ENCODE results near the gene VPS13D. TPM values are rescaled to one million over a fixed set of nuclear protein-coding genes. Genes with fewer than 3 reads are reported as not detected.

The VPS13D gene
- total RNA-seq, 4 donors from 2014 or later: 137 to 238 (median 191) TPM

DNA sequence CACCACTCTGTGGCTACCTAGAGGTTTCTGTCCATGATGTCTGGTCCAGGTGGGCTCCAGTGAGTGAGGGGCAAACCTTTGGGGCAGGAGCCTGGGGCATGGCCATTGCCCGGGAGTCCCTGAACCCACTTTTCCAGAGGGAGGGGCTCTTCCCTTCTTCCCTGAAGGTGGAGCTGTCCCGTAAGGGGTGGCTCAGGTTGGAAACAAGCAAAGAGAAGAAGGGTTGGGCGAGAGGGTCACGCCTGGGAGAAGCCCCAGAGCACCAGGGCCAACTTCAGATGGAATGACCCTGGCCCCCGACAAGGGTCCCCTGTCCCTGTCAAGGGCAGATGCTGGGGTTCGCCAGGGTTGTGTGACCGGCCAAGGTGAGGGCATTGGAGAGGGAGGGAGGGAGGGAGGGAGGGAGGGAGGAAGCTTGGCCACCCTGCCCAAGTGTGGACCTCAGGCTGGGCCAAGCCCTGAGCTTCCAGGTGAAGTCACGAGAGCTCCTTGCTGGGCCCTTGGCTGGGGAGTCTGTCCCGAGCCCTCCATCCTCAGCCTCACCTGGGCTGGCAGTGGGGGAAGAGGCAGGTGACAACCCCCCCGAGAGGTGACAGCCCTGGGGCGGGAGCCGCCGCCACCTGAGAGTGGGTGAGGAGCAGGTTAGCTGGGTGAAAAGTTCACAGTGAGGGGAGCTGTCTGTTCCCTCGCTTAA lies 318.6 kb downstream of the VPS13D start:
- H3K4me1 ChIP-seq: peaks cover 12 to 55% of the 10 kb centered on the region in 2 donors
- H3K9me3 ChIP-seq: no peaks in the 10 kb centered on the region
- 93 to 99% methylated on average over 10 to 11 of the region's 14 CpGs for WGBS, 2 donors
- intact Hi-C loops (cut with DNase I): no loop called here
- H3K4me3 ChIP-seq (replicated peaks in 1 of 3): no peak overlapping the region
- DNase-seq: peak in 1 of 2 donors; percentile 2
- H3K27ac ChIP-seq: peak overlapping the region; percentile 79 to 93 (median 81)
- H3K27me3 ChIP-seq: no peaks in the 10 kb centered on the region
- no peaks in the 10 kb centered on the region for H3K36me3 ChIP-seq
- TF ChIP-seq POLR2A (IDR thresholded peaks at IDR 0.05): no peak
- TF ChIP-seq, protein P1, sequence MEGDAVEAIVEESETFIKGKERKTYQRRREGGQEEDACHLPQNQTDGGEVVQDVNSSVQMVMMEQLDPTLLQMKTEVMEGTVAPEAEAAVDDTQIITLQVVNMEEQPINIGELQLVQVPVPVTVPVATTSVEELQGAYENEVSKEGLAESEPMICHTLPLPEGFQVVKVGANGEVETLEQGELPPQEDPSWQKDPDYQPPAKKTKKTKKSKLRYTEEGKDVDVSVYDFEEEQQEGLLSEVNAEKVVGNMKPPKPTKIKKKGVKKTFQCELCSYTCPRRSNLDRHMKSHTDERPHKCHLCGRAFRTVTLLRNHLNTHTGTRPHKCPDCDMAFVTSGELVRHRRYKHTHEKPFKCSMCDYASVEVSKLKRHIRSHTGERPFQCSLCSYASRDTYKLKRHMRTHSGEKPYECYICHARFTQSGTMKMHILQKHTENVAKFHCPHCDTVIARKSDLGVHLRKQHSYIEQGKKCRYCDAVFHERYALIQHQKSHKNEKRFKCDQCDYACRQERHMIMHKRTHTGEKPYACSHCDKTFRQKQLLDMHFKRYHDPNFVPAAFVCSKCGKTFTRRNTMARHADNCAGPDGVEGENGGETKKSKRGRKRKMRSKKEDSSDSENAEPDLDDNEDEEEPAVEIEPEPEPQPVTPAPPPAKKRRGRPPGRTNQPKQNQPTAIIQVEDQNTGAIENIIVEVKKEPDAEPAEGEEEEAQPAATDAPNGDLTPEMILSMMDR (IDR thresholded peaks at IDR 0.05): no peak

DNA sequence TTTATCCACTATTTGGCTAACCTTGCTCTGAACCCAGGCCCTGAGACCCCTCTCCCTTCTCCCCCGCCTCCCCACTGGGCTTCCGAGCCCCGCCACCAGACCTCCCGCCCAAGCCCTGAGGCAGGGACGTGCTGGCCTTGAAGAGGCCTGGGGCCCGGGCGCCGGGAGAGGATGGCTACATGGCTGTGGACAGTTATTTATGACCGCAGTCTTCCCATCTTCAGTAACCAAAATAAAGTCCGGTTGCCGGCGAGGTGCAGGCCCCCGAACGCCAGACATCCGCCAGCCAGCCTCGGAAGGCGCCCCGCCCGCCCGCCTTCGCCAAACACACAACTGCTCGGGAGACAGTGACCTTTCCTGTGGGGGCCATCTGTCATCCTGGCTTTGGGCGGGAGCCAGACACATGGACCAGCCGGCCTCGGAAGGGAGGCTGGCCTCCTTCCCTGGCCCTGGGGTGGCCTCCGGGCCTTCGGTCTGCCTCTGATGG lies 319.2 kb downstream of the VPS13D start:
- Histone ChIP-seq H3K27ac (peak overlapping the region; percentile 79 to 93 (median 81)), H3K36me3 (no peaks in the 10 kb centered on the region), H3K4me3 (replicated peaks in 1 of 3) (no peak overlapping the region), H3K9me3 (no peaks in the 10 kb centered on the region), H3K4me1 (peaks cover 12 to 57% of the 10 kb centered on the region in 2 donors), H3K27me3 (no peaks in the 10 kb centered on the region)
- TF ChIP-seq, protein P1 (IDR thresholded peaks at IDR 0.05): no peak
- whole genome bisulfite sequencing, 2 donors: 85 to 88% methylated on average over 8 to 27 of the region's 27 CpGs
- intact Hi-C loops (cut with DNase I): no loop called here
- no peak for DNase-seq

DNA sequence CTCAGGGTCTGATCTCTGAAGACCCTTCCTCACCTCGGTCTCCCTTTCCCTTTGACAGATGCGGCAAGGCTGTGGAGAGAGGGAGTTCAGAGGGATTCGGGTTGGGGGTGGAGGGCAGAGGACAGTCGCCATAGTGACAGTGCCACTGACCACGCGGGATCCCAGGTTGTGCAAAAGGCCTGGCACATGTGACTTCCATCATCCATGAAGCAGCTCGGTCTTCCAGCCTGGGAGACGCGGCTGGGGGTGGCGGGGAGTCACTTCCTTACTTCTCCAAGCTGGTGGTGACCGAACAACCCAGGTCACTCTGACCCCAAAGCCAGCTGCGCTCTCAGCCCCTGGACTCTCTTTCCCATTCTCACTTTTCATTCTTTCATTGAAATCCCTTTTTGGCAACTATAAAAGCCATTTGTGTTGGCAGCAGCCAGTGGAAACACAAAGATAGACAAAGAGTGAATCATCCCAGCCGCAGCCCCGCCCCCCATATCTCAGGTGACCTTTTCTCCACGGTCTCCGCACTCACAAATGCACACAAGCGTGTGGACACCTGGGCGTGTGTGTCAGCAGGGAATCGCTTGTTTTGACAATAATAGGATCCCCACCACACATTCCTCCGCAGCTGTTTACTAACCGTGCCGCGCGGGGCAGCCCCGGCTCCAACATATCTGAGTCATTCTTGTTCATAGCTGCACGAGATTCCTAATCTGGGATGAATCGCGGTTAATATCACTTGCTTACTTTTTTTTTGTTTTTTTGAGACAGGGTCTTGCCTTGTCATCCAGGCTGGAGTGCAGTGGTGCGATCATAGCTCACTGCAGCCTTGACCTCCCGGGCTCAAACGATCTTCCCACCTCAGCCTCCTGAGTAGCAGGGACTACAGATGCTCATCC lies 319.9 kb downstream of the VPS13D start:
- no peaks in the 10 kb centered on the region for H3K9me3 ChIP-seq
- peak overlapping the region; percentile 79 to 93 (median 81) for H3K27ac ChIP-seq
- WGBS, 2 donors: 29 to 34% methylated on average over 31 of the region's 31 CpGs
- TF ChIP-seq, protein P1 (IDR thresholded peaks at IDR 0.05): no peak
- peak in 1 of 2 donors; percentile 24 for TF ChIP-seq POLR2A (IDR thresholded peaks at IDR 0.05)
- H3K4me1 ChIP-seq: peaks cover 12 to 57% of the 10 kb centered on the region in 2 donors
- intact Hi-C loops (cut with DNase I): no loop called here
- H3K27me3 ChIP-seq: no peaks in the 10 kb centered on the region
- no peak overlapping the region for H3K4me3 ChIP-seq (replicated peaks in 1 of 3)
- DNase-seq: peak; percentile 95 to 98
- no peaks in the 10 kb centered on the region for H3K36me3 ChIP-seq

DNA sequence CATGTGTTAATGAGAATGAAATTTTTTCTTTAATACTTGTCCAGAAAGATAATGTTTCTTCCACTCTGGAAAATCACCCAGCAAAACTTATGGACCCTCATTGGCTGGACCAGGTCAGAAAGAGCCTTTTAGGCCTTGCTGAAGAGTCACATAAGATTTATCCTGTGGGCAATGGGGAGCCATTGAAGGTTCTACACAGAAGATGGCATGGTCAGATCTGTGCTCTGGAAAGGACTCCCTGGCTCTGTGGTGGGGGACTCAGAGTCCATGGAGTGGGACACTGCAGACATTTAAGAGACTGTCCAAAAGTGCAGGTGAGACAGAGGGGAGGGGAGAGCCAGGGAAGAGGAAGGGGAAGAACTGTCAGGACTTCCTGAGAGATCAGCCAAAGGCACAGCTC lies 321.8 kb downstream of the VPS13D start:
- Histone ChIP-seq H3K36me3 (no peaks in the 10 kb centered on the region), H3K27me3 (no peaks in the 10 kb centered on the region), H3K4me1 (peaks cover 18 to 64% of the 10 kb centered on the region in 2 donors), H3K27ac (peak overlapping the region in 2 of 3 donors; percentile 10 to 28), H3K4me3 (replicated peaks in 1 of 3) (no peak overlapping the region), H3K9me3 (no peaks in the 10 kb centered on the region)
- no peak for DNase-seq
- TF ChIP-seq, protein P1 (IDR thresholded peaks at IDR 0.05): no peak
- no peak for TF ChIP-seq POLR2A (IDR thresholded peaks at IDR 0.05)
- intact Hi-C loops (cut with DNase I): no loop called here

Data from thyroid gland (tissue), 4 donors.